Endothelial cell of umbilical vein (primary cell): Measurements from ENCODE around the gene NAPA.

Experiments used
- POLR2A ChIP-seq: IDR thresholded peaks from 2 replicates; pipeline ENCODE4 v1.6.1; 2012; ENCODE audit warnings: low read depth, mild to moderate bottlenecking, control low read depth, low read length
- TF ChIP-seq, protein P1 (sequence below): IDR thresholded peaks from 2 replicates; pipeline ENCODE4 v1.6.1; 2011; ENCODE audit not compliant: insufficient read depth, insufficient read length

DNA sequence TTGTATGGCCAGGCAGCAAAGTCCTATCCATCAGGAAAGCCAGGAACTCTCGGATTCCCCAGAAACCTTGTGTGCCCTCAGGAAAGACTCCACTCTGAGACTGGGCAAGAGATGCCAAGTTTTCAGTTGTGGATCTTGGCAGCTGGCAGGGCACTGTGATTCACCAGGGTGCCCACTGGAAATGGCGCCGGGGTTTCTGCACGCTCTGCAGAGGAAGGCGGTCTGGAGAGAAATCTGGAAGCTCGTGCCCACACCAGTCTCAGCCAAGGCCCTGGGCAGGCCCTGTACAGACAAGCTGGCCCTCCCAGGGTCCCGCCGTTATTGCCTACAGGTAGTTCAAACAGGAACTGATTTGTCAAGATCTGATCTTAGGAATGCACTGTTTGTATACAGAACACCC lies 4.9 kb downstream of the NAPA start:
- TF ChIP-seq, protein P1, sequence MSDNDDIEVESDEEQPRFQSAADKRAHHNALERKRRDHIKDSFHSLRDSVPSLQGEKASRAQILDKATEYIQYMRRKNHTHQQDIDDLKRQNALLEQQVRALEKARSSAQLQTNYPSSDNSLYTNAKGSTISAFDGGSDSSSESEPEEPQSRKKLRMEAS = no peak
- no peak for TF ChIP-seq POLR2A
